GM12878 (cell line): ENCODE data around the gene TMEM63B. TPM values are rescaled to one million over a fixed set of nuclear protein-coding genes. Genes with fewer than 3 reads are reported as not detected.

Source experiments
- ATAC-seq: fragments of 200-7000 bp; cut with Tn5 transposase; 3 replicates; pipeline ENCODE4 v1.9.1; 2020; ENCODE audit warnings: mild to moderate bottlenecking, moderate library complexity
- BruUV-seq: library from RNA; stranded (reverse); fragments of 400-500 nt; replicated peaks from 2 replicates; lab custom pipeline; 2021; lab: Mats Ljungman, UMichigan
- CTCF ChIA-PET: fragments of 300-600 bp; sonication (Branson Sonifier 250); formaldehyde crosslinking; extraction: SDS; loops from one replicate; lab custom pipeline; 2021; ENCODE audit warnings: inconsistent platforms; lab: Yijun Ruan, JAX
- POLR2A ChIA-PET: fragments of 350-600 bp; formaldehyde crosslinking; extraction: SDS; loops from one replicate; lab custom pipeline; 2021; ENCODE audit warnings: inconsistent platforms; lab: Charles Lee
- RAD21 ChIA-PET: fragments of 300-600 bp; sonication (Branson Sonifier 250); formaldehyde crosslinking; loops from one replicate; lab custom pipeline; 2023; ENCODE audit warnings: antibody characterized with exemption; ENCODE audit not compliant: unreplicated experiment; lab: Charles Lee
- SMC1A ChIA-PET: fragments of 300-600 bp; sonication (Branson Sonifier 250); formaldehyde crosslinking; loops from one replicate; lab custom pipeline; 2023; ENCODE audit not compliant: unreplicated experiment, uncharacterized antibody; lab: Charles Lee
- DNase-seq: peaks from one replicate; pipeline ENCODE4 v3.0.0-alpha.2; 2011; ENCODE audit warnings: low read depth, low spot score
- FAIRE-seq: peaks from 3 replicates; lab custom pipeline; 2011; peaks lifted over from hg19 to GRCh38; lab: Jason Lieb, UNC
- H2AFZ ChIP-seq: 2 replicates; pipeline ENCODE4 v1.6.0; 2011; ENCODE audit warnings: low read depth, low read length, control low read depth; ENCODE audit not compliant: control insufficient read depth
- H3K27ac ChIP-seq: 2 replicates; pipeline ENCODE4 v1.5.1; 2011; ENCODE audit warnings: control low read depth; ENCODE audit not compliant: control insufficient read depth, insufficient read depth
- H3K27me3 ChIP-seq, 2 experiments: replicated peaks in 1 of 2; 2 replicates each; pipeline versions ENCODE4 v1.6.0 to v1.6.1; 2011; ENCODE audit warnings: low read length in 1 of 2; ENCODE audit not compliant: control insufficient read depth in 2 of 2, insufficient read depth in 2 of 2
- H3K36me3 ChIP-seq, 2 experiments: 2 replicates each; pipeline ENCODE4 v1.5.1; 2011; ENCODE audit warnings: low read length in 1 of 2; ENCODE audit not compliant: control insufficient read depth in 2 of 2, insufficient read depth in 2 of 2
- H3K4me1 ChIP-seq: 2 replicates; pipeline ENCODE4 v1.6.1; 2011; ENCODE audit warnings: mild to moderate bottlenecking, low read length, moderate library complexity, mixed read lengths; ENCODE audit not compliant: control insufficient read depth, insufficient read depth
- H3K4me2 ChIP-seq: 2 replicates; pipeline ENCODE4 v1.6.0; 2011; ENCODE audit warnings: control low read depth; ENCODE audit not compliant: control insufficient read depth, insufficient read depth
- H3K4me3 ChIP-seq: fragments of 200-600 bp; sonication (generic); 2 replicates; pipeline ENCODE4 v1.5.1; 2016
- H3K79me2 ChIP-seq: 2 replicates; pipeline ENCODE4 v1.6.0; 2011; ENCODE audit warnings: low read length; ENCODE audit not compliant: control insufficient read depth, insufficient read depth
- H3K9ac ChIP-seq: 2 replicates; pipeline ENCODE4 v1.8.0; 2011; ENCODE audit warnings: low read length, control low read depth, mixed read lengths; ENCODE audit not compliant: control insufficient read depth, insufficient read depth
- H3K9me3 ChIP-seq: replicated peaks from 3 replicates; pipeline ENCODE4 v1.5.1; 2011; ENCODE audit warnings: mild to moderate bottlenecking, low read length; ENCODE audit not compliant: control insufficient read depth, insufficient read depth
- H4K20me1 ChIP-seq: 2 replicates; pipeline ENCODE4 v1.6.0; 2011; ENCODE audit not compliant: control insufficient read depth, insufficient read depth
- BHLHE40 ChIP-seq, 2 experiments: fragments of 450-650 bp in 1 of 2; IDR thresholded peaks; 2 replicates each; pipeline ENCODE4 v1.6.1; 2011 to 2017; ENCODE audit warnings: low read depth in 2 of 2, borderline replicate concordance in 1 of 2, improper control_type of control experiment in 1 of 2, low read length in 1 of 2, mild to moderate bottlenecking in 1 of 2
- CREM ChIP-seq: IDR thresholded peaks from 2 replicates; pipeline ENCODE4 v1.6.1; 2014; ENCODE audit warnings: antibody characterized with exemption, low read depth
- EED ChIP-seq: sonication (generic); IDR thresholded peaks from 2 replicates; pipeline ENCODE4 v1.6.1; 2016; ENCODE audit warnings: antibody characterized with exemption, low read depth
- EZH2 ChIP-seq: IDR thresholded peaks from 2 replicates; pipeline ENCODE4 v1.6.1; 2012; ENCODE audit warnings: low read depth, mild to moderate bottlenecking, control low read depth, inconsistent platforms, low read length, borderline replicate concordance; ENCODE audit not compliant: control insufficient read depth
- NBN ChIP-seq: fragments of 450-650 bp; IDR thresholded peaks from 2 replicates; pipeline ENCODE4 v1.6.1; 2016
- POLR2AphosphoS2 ChIP-seq: IDR thresholded peaks from 2 replicates; pipeline ENCODE4 v1.6.1; 2011; ENCODE audit warnings: low read depth, mild to moderate bottlenecking, low read length, improper control_type of control experiment, moderate library complexity
- RAD51 ChIP-seq: fragments of 450-650 bp; IDR thresholded peaks from 2 replicates; pipeline ENCODE4 v1.6.1; 2016; ENCODE audit warnings: moderate library complexity, mild to moderate bottlenecking, inconsistent platforms
- RB1 ChIP-seq: fragments of 450-650 bp; formaldehyde crosslinking; IDR thresholded peaks from 2 replicates; pipeline ENCODE4 v1.6.1; 2017; ENCODE audit warnings: mild to moderate bottlenecking, borderline replicate concordance
- RCOR1 ChIP-seq: conservative IDR thresholded peaks from 2 replicates; pipeline ENCODE4 v1.6.1; 2012; ENCODE audit warnings: low read depth, low read length, improper control_type of control experiment
- RELA ChIP-seq: fragments of 450-650 bp; IDR thresholded peaks from 2 replicates; pipeline ENCODE4 v1.8.0; 2014; ENCODE audit warnings: borderline replicate concordance; ENCODE audit not compliant: partially characterized antibody
- SPI1 ChIP-seq: IDR thresholded peaks from 2 replicates; pipeline ENCODE4 v1.6.1; 2011; ENCODE audit warnings: low read depth, mild to moderate bottlenecking, low read length, moderate library complexity, borderline replicate concordance; ENCODE audit not compliant: insufficient read depth
- ZBED1 ChIP-seq: IDR thresholded peaks from 2 replicates; pipeline ENCODE4 v1.6.1; 2016; ENCODE audit warnings: borderline replicate concordance
- ZNF207 ChIP-seq: fragments of 450-650 bp; IDR thresholded peaks from 2 replicates; pipeline ENCODE4 v1.6.1; 2014; ENCODE audit warnings: antibody characterized with exemption, mild to moderate bottlenecking, borderline replicate concordance
- ZNF217 ChIP-seq: fragments of 450-650 bp; IDR thresholded peaks from 2 replicates; pipeline ENCODE4 v1.6.1; 2017; ENCODE audit warnings: antibody characterized with exemption, mild to moderate bottlenecking
- ZNF274 ChIP-seq: IDR thresholded peaks from one replicate; pipeline ENCODE4 v1.8.0; 2011; ENCODE audit not compliant: insufficient read length, insufficient read depth
- WGBS: methylation state at CpG from one replicate; pipeline ENCODE4 v1.1.6; 2016; ENCODE audit warnings: low lambda C conversion rate; ENCODE audit not compliant: insufficient replicate concordance, insufficient coverage; ENCODE audit errors: missing lambda C conversion rate; 5-methylcytosine and 5-hydroxymethylcytosine counted together
- in situ Hi-C: fragments of 300-500 bp; cut with MboI; formaldehyde crosslinking; loops from 9 replicates; pipeline ENCODE4 v1.14.3; 2018; ENCODE audit warnings: mixed read lengths
- intact Hi-C: fragments of 100-400 bp; cut with micrococcal nuclease; formaldehyde crosslinking; loops from one replicate; pipeline ENCODE4 v1.14.2; 2022; ENCODE audit not compliant: unreplicated experiment
- polyA plus RNA-seq, 11 experiments: library from polyadenylated mRNA; depleted of rRNA in 4 of 11; unstranded in 6 of 11; stranded (reverse) in 5 of 11; fragments of >200 nt; fragmentation: Nextera tagmentation in 4 of 11; fragmentation: Illumina TruSeq in 1 of 11; extraction: Ambion mirVana in 4 of 11; extraction: Trizol in 1 of 11; gene quantifications; 1 replicate in 1 of 11; 2 replicates in 10 of 11; pipeline versions ENCODE4 v1.2.1 to v1.2.3, GENCODE V29; 2011 to 2016; ENCODE audit warnings: inconsistent platforms in 2 of 11, missing spikeins in 2 of 11, low read depth in 1 of 11
- total RNA-seq, 4 experiments: library from RNA; depleted of rRNA in 3 of 4; stranded (reverse); fragments of >200 nt in 3 of 4; fragmentation: Illumina TruSeq in 1 of 4; extraction: Trizol in 1 of 4; gene quantifications; 2 replicates each; pipeline versions ENCODE4 v1.2.1 to v1.2.3, GENCODE V29; 2013 to 2021
- TF ChIP-seq, protein P1 (sequence below): fragments of 450-650 bp; IDR thresholded peaks from 2 replicates; pipeline ENCODE4 v1.6.1; 2017; ENCODE audit warnings: mild to moderate bottlenecking
- TF ChIP-seq, protein P2 (sequence below): fragments of 450-650 bp; formaldehyde crosslinking; IDR thresholded peaks from 2 replicates; pipeline ENCODE4 v1.4.0; 2022; ENCODE audit warnings: mild to moderate bottlenecking, moderate library complexity
- TF ChIP-seq, protein P3 (sequence below): IDR thresholded peaks from 2 replicates; pipeline ENCODE4 v1.6.1; 2011; ENCODE audit warnings: borderline replicate concordance, low read depth, mild to moderate bottlenecking, moderate library complexity, low read length; ENCODE audit not compliant: insufficient read depth, poor library complexity, severe bottlenecking

The TMEM63B gene
- total and polyA plus RNA-seq, 10 of the 15 experiments (the other 5 are each of a cell fraction or from before 2014, with no cell fraction given), result 0.09 to 15.0 (median 7.1) TPM; not detected in 1

DNA sequence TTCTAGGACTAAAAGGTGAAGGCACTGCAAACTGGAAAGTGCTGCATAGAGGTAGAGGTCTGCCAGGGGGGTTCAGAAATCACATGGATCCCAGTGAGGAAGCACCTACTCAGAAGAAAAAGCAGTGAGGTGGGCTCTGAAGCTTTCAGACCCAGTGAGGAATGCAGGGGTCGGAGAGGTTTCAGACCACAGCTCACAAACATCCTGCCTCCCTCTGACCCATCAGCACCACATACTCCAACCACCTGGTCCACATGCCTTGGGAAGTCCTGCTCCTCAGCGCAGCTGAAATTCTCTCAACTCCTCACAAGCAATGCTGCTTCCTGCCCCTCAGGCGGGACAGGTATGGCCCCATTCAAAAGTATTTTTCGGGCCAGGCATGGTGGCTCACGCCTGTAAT, 20.3 kb upstream of the TMEM63B start:
- Histone ChIP-seq H3K4me1 (no peaks in the 10 kb centered on the region), H3K27me3 (no peaks in the 10 kb centered on the region), H3K4me2 (no peak overlapping the region), H3K27ac (no peak overlapping the region), H3K9me3 (no peaks in the 10 kb centered on the region), H3K36me3 (peaks cover 17 to 32% of the 10 kb centered on the region in 2 experiments), H4K20me1 (no peaks in the 10 kb centered on the region), H2AFZ (no peak overlapping the region), H3K9ac (no peak overlapping the region), H3K79me2 (no peaks in the 10 kb centered on the region), H3K4me3 (no peak overlapping the region)
- ChIA-PET POLR2A (no interaction called here), RAD21 (no interaction called here), SMC1A (interaction anchor here (1.3 kb wide), 1 partner anchor 9 kb away, joined by 3 read pairs; no protein-coding TSS in a partner anchor), CTCF (interaction anchor here (1.3 to 1.7 kb wide), 2 partner anchors 9 to 11 kb away, joined by 4 read pairs; no protein-coding TSS in a partner anchor)
- no peak for FAIRE-seq
- intact Hi-C loops, result no loop called here
- DNase-seq, result no peak
- ATAC-seq, result no peak
- 100% methylated on average over 5 of the region's 5 CpGs for WGBS
- no TSS peak for BruUV-seq
- TF ChIP-seq ZNF207 (no peak), RAD51 (no peak), BHLHE40 (IDR thresholded peaks at IDR 0.05; ENCODE audit: borderline replicate concordance in 1 of 2, low read depth in 2 of 2, low read length in 1 of 2) (no peak), EED (no peak), RCOR1 (no peak), NBN (no peak), POLR2AphosphoS2 (no peak), ZNF217 (no peak), ZBED1 (no peak), EZH2 (no peak), CREM (no peak), SPI1 (no peak), ZNF274 (no peak), RB1 (no peak), RELA (no peak)
- TF ChIP-seq, protein P1, sequence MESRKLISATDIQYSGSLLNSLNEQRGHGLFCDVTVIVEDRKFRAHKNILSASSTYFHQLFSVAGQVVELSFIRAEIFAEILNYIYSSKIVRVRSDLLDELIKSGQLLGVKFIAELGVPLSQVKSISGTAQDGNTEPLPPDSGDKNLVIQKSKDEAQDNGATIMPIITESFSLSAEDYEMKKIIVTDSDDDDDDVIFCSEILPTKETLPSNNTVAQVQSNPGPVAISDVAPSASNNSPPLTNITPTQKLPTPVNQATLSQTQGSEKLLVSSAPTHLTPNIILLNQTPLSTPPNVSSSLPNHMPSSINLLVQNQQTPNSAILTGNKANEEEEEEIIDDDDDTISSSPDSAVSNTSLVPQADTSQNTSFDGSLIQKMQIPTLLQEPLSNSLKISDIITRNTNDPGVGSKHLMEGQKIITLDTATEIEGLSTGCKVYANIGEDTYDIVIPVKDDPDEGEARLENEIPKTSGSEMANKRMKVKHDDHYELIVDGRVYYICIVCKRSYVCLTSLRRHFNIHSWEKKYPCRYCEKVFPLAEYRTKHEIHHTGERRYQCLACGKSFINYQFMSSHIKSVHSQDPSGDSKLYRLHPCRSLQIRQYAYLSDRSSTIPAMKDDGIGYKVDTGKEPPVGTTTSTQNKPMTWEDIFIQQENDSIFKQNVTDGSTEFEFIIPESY, result no peak
- TF ChIP-seq, protein P2, sequence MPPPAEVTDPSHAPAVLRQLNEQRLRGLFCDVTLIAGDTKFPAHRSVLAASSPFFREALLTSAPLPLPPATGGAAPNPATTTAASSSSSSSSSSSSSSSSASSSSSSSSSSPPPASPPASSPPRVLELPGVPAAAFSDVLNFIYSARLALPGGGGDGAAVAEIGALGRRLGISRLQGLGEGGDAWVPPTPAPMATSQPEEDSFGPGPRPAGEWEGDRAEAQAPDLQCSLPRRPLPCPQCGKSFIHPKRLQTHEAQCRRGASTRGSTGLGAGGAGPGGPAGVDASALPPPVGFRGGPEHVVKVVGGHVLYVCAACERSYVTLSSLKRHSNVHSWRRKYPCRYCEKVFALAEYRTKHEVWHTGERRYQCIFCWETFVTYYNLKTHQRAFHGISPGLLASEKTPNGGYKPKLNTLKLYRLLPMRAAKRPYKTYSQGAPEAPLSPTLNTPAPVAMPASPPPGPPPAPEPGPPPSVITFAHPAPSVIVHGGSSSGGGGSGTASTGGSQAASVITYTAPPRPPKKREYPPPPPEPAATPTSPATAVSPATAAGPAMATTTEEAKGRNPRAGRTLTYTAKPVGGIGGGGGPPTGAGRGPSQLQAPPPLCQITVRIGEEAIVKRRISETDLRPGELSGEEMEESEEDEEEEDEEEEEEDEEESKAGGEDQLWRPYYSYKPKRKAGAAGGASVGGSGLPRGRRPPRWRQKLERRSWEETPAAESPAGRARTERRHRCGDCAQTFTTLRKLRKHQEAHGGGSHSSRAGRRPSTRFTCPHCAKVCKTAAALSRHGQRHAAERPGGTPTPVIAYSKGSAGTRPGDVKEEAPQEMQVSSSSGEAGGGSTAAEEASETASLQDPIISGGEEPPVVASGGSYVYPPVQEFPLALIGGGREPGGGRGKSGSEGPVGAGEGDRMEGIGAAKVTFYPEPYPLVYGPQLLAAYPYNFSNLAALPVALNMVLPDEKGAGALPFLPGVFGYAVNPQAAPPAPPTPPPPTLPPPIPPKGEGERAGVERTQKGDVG (CRISPR knock-in tag), result no peak
- TF ChIP-seq, protein P3, sequence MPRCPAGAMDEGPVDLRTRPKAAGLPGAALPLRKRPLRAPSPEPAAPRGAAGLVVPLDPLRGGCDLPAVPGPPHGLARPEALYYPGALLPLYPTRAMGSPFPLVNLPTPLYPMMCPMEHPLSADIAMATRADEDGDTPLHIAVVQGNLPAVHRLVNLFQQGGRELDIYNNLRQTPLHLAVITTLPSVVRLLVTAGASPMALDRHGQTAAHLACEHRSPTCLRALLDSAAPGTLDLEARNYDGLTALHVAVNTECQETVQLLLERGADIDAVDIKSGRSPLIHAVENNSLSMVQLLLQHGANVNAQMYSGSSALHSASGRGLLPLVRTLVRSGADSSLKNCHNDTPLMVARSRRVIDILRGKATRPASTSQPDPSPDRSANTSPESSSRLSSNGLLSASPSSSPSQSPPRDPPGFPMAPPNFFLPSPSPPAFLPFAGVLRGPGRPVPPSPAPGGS, result no peak
- in situ Hi-C loops, result loop anchor here (10.0 kb wide), 2 partner anchors 48 to 128 kb away; partner anchors contain the start of gene CAPN11
